Stimulated activated naive CD8-positive, alpha-beta T cell treated with anti-CD3 and anti-CD28 coated beads, Interleukin-15, amount 100 ng/mL, for 72 hours (primary cell): ENCODE data around the gene KCNJ16.

ENCODE experiments used
- ATAC-seq: fragments of 150-1000 bp; cut with Tn5 transposase; 2 replicates; pipeline ENCODE4 v1.10.0; 2021; ENCODE audit warnings: mild to moderate bottlenecking, moderate library complexity
- DNase-seq, 2 donors: peaks; one replicate each; pipeline ENCODE4 v3.0.0; 2021 to 2022
- H3K27ac Mint-ChIP-seq, 2 donors: one replicate each; pipeline ENCODE4 v1.8.0; 2022; ENCODE audit warnings: mild to moderate bottlenecking in 2 of 2, mixed read lengths in 2 of 2, moderate library complexity in 2 of 2
- H3K27me3 Mint-ChIP-seq: one replicate; pipeline ENCODE4 v1.8.0; 2022; ENCODE audit warnings: mixed read lengths
- H3K4me1 Mint-ChIP-seq: one replicate; pipeline ENCODE4 v1.8.0; 2022; ENCODE audit warnings: mild to moderate bottlenecking, mixed read lengths
- H3K4me3 Mint-ChIP-seq, 2 donors: one replicate each; pipeline ENCODE4 v1.8.0; 2022; ENCODE audit warnings: mild to moderate bottlenecking in 2 of 2, mixed read lengths in 2 of 2, moderate library complexity in 1 of 2
- H3K9me3 Mint-ChIP-seq, 2 donors: one replicate each; pipeline ENCODE4 v1.8.0; 2022; ENCODE audit warnings: mixed read lengths in 2 of 2

Gene KCNJ16

GRCh38 chr17:70053241-70054234, 21.5 kb upstream of the KCNJ16 start:
- Mint-ChIP-seq H3K27me3 (peaks cover 14% of the 10 kb centered on the region), H3K4me3 (no peak overlapping the region), H3K9me3 (no peaks in the 10 kb centered on the region), H3K27ac (no peak overlapping the region), H3K4me1 (no peaks in the 10 kb centered on the region)
- DNase-seq (no peak), ATAC-seq (no peak)

GRCh38 chr17:70055000-70055399, 20.0 kb upstream of the KCNJ16 start:
- Mint-ChIP-seq H3K4me3 (no peak overlapping the region), H3K27ac (no peak overlapping the region), H3K27me3 (peaks cover 14% of the 10 kb centered on the region), H3K4me1 (no peaks in the 10 kb centered on the region), H3K9me3 (no peaks in the 10 kb centered on the region)
- no peak for ATAC-seq
- no peak for DNase-seq

GRCh38 chr17:70059071-70059470, 16.0 kb upstream of the KCNJ16 start:
- no peaks in the 10 kb centered on the region for H3K4me1 Mint-ChIP-seq
- no peaks in the 10 kb centered on the region for H3K9me3 Mint-ChIP-seq
- peak overlapping the region in 1 of 2 donors; percentile 46 for H3K27ac Mint-ChIP-seq
- no peaks in the 10 kb centered on the region for H3K27me3 Mint-ChIP-seq
- no peak for DNase-seq
- H3K4me3 Mint-ChIP-seq: no peak overlapping the region
- no peak for ATAC-seq

- no peaks in the 10 kb centered on the region for H3K4me1 Mint-ChIP-seq
- ATAC-seq: no peak
- H3K9me3 Mint-ChIP-seq: no peaks in the 10 kb centered on the region
- DNase-seq: no peak
- H3K27ac Mint-ChIP-seq: no peak overlapping the region
- no peak overlapping the region for H3K4me3 Mint-ChIP-seq
- H3K27me3 Mint-ChIP-seq: peaks cover 2% of the 10 kb centered on the region
Measured at GRCh38 chr17:70059649-70060048, 15.4 kb upstream of the KCNJ16 start.

- no peak for DNase-seq
- H3K27me3 Mint-ChIP-seq: peaks cover 7% of the 10 kb centered on the region
- no peak overlapping the region for H3K27ac Mint-ChIP-seq
- no peaks in the 10 kb centered on the region for H3K4me1 Mint-ChIP-seq
- no peak for ATAC-seq
- no peaks in the 10 kb centered on the region for H3K9me3 Mint-ChIP-seq
- H3K4me3 Mint-ChIP-seq: no peak overlapping the region
Measured at GRCh38 chr17:70060415-70060814, 14.6 kb upstream of the KCNJ16 start.

- DNase-seq: no peak
- no peak for ATAC-seq
- Mint-ChIP-seq H3K27me3 (peaks cover 17% of the 10 kb centered on the region), H3K27ac (no peak overlapping the region), H3K9me3 (no peaks in the 10 kb centered on the region), H3K4me1 (no peaks in the 10 kb centered on the region), H3K4me3 (no peak overlapping the region)
Measured at GRCh38 chr17:70067134-70067533, 7.9 kb upstream of the KCNJ16 start.

GRCh38 chr17:70070305-70071027, 4.6 kb upstream of the KCNJ16 start:
- peaks cover 28% of the 10 kb centered on the region for H3K27me3 Mint-ChIP-seq
- ATAC-seq (no peak), DNase-seq (no peak)
- H3K4me1 Mint-ChIP-seq: no peaks in the 10 kb centered on the region
- H3K27ac Mint-ChIP-seq: peak overlapping the region in 1 of 2 donors; percentile 6
- no peaks in the 10 kb centered on the region for H3K9me3 Mint-ChIP-seq
- no peak overlapping the region for H3K4me3 Mint-ChIP-seq

- no peaks in the 10 kb centered on the region for H3K9me3 Mint-ChIP-seq
- no peak overlapping the region for H3K27ac Mint-ChIP-seq
- peaks cover 28% of the 10 kb centered on the region for H3K27me3 Mint-ChIP-seq
- DNase-seq: no peak
- H3K4me1 Mint-ChIP-seq: no peaks in the 10 kb centered on the region
- ATAC-seq: no peak
- H3K4me3 Mint-ChIP-seq: no peak overlapping the region
Measured at GRCh38 chr17:70071127-70071526, 3.9 kb upstream of the KCNJ16 start.

- Mint-ChIP-seq H3K9me3 (no peaks in the 10 kb centered on the region), H3K27ac (no peak overlapping the region), H3K27me3 (peaks cover 28% of the 10 kb centered on the region), H3K4me3 (no peak overlapping the region), H3K4me1 (no peaks in the 10 kb centered on the region)
- no peak for DNase-seq
- no peak for ATAC-seq
Measured at GRCh38 chr17:70071620-70072019, 3.4 kb upstream of the KCNJ16 start.

GRCh38 chr17:70072546-70073309, 2.3 kb upstream of the KCNJ16 start:
- no peak for DNase-seq

GRCh38 chr17:70073310-70073709, 1.7 kb upstream of the KCNJ16 start:
- no peaks in the 10 kb centered on the region for H3K4me1 Mint-ChIP-seq
- ATAC-seq (no peak), DNase-seq (no peak)
- no peak overlapping the region for H3K4me3 Mint-ChIP-seq
- peaks cover 28% of the 10 kb centered on the region for H3K27me3 Mint-ChIP-seq
- no peak overlapping the region for H3K27ac Mint-ChIP-seq
- H3K9me3 Mint-ChIP-seq: no peaks in the 10 kb centered on the region

More at GRCh38 chr17:70072546-70073309, 2.3 kb upstream of the KCNJ16 start:
- no peak overlapping the region for H3K4me3 Mint-ChIP-seq
- ATAC-seq: no peak
- no peak overlapping the region for H3K27ac Mint-ChIP-seq
- H3K9me3 Mint-ChIP-seq: no peaks in the 10 kb centered on the region
- H3K4me1 Mint-ChIP-seq: no peaks in the 10 kb centered on the region
- peaks cover 28% of the 10 kb centered on the region for H3K27me3 Mint-ChIP-seq

- H3K27ac Mint-ChIP-seq: no peak overlapping the region
- H3K27me3 Mint-ChIP-seq: peaks cover 28% of the 10 kb centered on the region
Measured at GRCh38 chr17:70073799-70074198, 1.2 kb upstream of the KCNJ16 start.

GRCh38 chr17:70074236-70074830, 692 bp upstream of the KCNJ16 start:
- DNase-seq (no peak), ATAC-seq (no peak)
- H3K27me3 Mint-ChIP-seq: peaks cover 28% of the 10 kb centered on the region
- no peak overlapping the region for H3K27ac Mint-ChIP-seq
- no peaks in the 10 kb centered on the region for H3K4me1 Mint-ChIP-seq
- H3K4me3 Mint-ChIP-seq: no peak overlapping the region
- no peaks in the 10 kb centered on the region for H3K9me3 Mint-ChIP-seq

More at GRCh38 chr17:70073799-70074198, 1.2 kb upstream of the KCNJ16 start:
- ATAC-seq (no peak), DNase-seq (no peak)
- Mint-ChIP-seq H3K4me3 (no peak overlapping the region), H3K9me3 (no peaks in the 10 kb centered on the region), H3K4me1 (no peaks in the 10 kb centered on the region)

- Mint-ChIP-seq H3K4me3 (no peak overlapping the region), H3K27ac (no peak overlapping the region), H3K27me3 (peaks cover 18% of the 10 kb centered on the region), H3K9me3 (no peaks in the 10 kb centered on the region), H3K4me1 (no peaks in the 10 kb centered on the region)
- no peak for DNase-seq
- no peak for ATAC-seq
Measured at GRCh38 chr17:70076189-70076588, 1.2 kb downstream of the KCNJ16 start.

GRCh38 chr17:70076831-70077230, 1.8 kb downstream of the KCNJ16 start:
- DNase-seq: no peak

More at GRCh38 chr17:70076831-70077230, 1.8 kb downstream of the KCNJ16 start:
- Mint-ChIP-seq H3K4me1 (no peaks in the 10 kb centered on the region), H3K27ac (no peak overlapping the region), H3K4me3 (no peak overlapping the region), H3K27me3 (peaks cover 18% of the 10 kb centered on the region), H3K9me3 (no peaks in the 10 kb centered on the region)
- ATAC-seq: no peak
